Upper lobe of left lung (tissue), 6 donors: ENCODE results near the gene B3GALT5. TPM values are rescaled to one million over a fixed set of nuclear protein-coding genes. Genes with fewer than 3 reads are reported as not detected.
A peak's percentile ranks its signal among the peaks of the same experiment; 100 is the strongest.

Experiments
- ATAC-seq, 2 donors: fragments of 200-7000 bp; cut with Tn5 transposase; one replicate each; pipeline ENCODE4 v1.9.1; 2022; ENCODE audit warnings: mild to moderate bottlenecking in 2 of 2, moderate library complexity in 2 of 2; ENCODE audit not compliant: low FRiP score in 2 of 2
- DNase-seq, 2 donors: peaks; one replicate each; pipeline ENCODE4 v3.0.0-alpha.2; 2019 to 2020
- H3K27ac ChIP-seq, 4 donors: fragments of 200-600 bp; sonication (generic); one replicate each; pipeline ENCODE4 v1.5.1; 2016 to 2019
- H3K27me3 ChIP-seq, 4 donors: fragments of 200-600 bp; sonication (generic); one replicate each; pipeline ENCODE4 v1.5.1; 2017 to 2019
- H3K36me3 ChIP-seq, 4 donors: fragments of 200-600 bp; sonication (generic); one replicate each; pipeline ENCODE4 v1.5.1; 2016 to 2019
- H3K4me1 ChIP-seq, 4 donors: fragments of 200-600 bp; sonication (generic); one replicate each; pipeline ENCODE4 v1.5.1; 2018 to 2019
- H3K4me3 ChIP-seq, 4 donors: fragments of 200-600 bp; sonication (generic); one replicate each; pipeline ENCODE4 v1.5.1; 2017 to 2019; ENCODE audit warnings: mild to moderate bottlenecking in 2 of 4, moderate library complexity in 1 of 4
- H3K9me3 ChIP-seq, 4 donors: fragments of 200-600 bp; sonication (generic); one replicate each; pipeline ENCODE4 v1.5.1; 2018 to 2019
- EP300 ChIP-seq, 4 donors: sonication (generic); formaldehyde crosslinking; IDR thresholded peaks; one replicate each; pipeline ENCODE4 v1.5.1; 2017; ENCODE audit warnings: antibody characterized with exemption in 4 of 4, control low read depth in 2 of 4
- POLR2A ChIP-seq, 4 donors: fragments of 450-650 bp; IDR thresholded peaks; one replicate each; pipeline ENCODE4 v1.5.1; 2016 to 2017; ENCODE audit warnings: antibody characterized with exemption in 4 of 4, mild to moderate bottlenecking in 2 of 4
- POLR2AphosphoS5 ChIP-seq, 2 donors: sonication (generic); formaldehyde crosslinking; IDR thresholded peaks; one replicate each; pipeline ENCODE4 v1.5.1; 2017; ENCODE audit warnings: antibody characterized with exemption in 2 of 2
- WGBS, 2 donors: methylation state at CpG; one replicate each; pipeline ENCODE4 v1.1.5; 2017 to 2018; 5-methylcytosine and 5-hydroxymethylcytosine counted together
- total RNA-seq, 6 donors: library from RNA; depleted of rRNA in 4 of 6; stranded (reverse); fragments of >200 nt in 4 of 6; gene quantifications; one replicate each; pipeline versions ENCODE4 v1.1.0 to v1.2.1, GENCODE V29; 2016 to 2021
- TF ChIP-seq, protein P1 (sequence below), 6 experiments: fragments of 450-650 bp in 4 of 6; fragments of 200-600 bp in 2 of 6; sonication (generic) in 2 of 6; IDR thresholded peaks; one replicate each; pipeline ENCODE4 v1.5.1; 2016 to 2019; ENCODE audit warnings: antibody characterized with exemption in 6 of 6
- donor health status: DM: no; HTN: no; CAD: no; lungs with moderate emphysema.
- donor health status: DM: no; HTN: yes; CAD: no; lungs with severe emphysema.

B3GALT5 gene
- total RNA-seq, 6 donors from 2014 or later: under 0.01 to 0.71 (median 0.09) TPM; not detected in 1

DNA sequence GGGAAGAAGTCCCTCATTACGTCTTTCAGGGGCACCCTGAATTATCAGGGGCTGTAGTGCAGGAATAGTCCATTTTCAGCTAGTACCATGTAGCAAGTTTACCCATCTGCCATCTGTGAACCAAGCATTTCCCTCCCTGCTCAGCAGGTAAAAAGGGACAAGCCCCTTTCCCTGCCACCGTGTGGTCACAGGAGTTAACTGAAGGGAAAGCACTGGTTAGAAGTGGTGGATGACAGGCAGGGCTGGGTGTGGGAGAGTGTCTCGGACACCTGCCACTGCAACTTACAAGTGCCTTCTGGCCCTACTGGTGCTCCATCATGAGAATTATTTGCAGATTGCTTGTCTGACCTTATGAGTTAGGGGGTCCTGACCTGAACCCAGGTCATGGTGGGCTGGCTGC lies 100.2 kb downstream of the B3GALT5 start:
- no peak for ATAC-seq
- H3K9me3 ChIP-seq: no peaks in the 10 kb centered on the region
- no peaks in the 10 kb centered on the region for H3K27me3 ChIP-seq
- H3K36me3 ChIP-seq: no peaks in the 10 kb centered on the region
- DNase-seq: no peak
- no peaks in the 10 kb centered on the region for H3K4me1 ChIP-seq
- TF ChIP-seq EP300 (IDR thresholded peaks at IDR 0.05) (no peak), POLR2AphosphoS5 (IDR thresholded peaks at IDR 0.05) (no peak), POLR2A (IDR thresholded peaks at IDR 0.05) (no peak)
- TF ChIP-seq, protein P1, sequence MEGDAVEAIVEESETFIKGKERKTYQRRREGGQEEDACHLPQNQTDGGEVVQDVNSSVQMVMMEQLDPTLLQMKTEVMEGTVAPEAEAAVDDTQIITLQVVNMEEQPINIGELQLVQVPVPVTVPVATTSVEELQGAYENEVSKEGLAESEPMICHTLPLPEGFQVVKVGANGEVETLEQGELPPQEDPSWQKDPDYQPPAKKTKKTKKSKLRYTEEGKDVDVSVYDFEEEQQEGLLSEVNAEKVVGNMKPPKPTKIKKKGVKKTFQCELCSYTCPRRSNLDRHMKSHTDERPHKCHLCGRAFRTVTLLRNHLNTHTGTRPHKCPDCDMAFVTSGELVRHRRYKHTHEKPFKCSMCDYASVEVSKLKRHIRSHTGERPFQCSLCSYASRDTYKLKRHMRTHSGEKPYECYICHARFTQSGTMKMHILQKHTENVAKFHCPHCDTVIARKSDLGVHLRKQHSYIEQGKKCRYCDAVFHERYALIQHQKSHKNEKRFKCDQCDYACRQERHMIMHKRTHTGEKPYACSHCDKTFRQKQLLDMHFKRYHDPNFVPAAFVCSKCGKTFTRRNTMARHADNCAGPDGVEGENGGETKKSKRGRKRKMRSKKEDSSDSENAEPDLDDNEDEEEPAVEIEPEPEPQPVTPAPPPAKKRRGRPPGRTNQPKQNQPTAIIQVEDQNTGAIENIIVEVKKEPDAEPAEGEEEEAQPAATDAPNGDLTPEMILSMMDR (IDR thresholded peaks at IDR 0.05): no peak
- no peak overlapping the region for H3K27ac ChIP-seq
- H3K4me3 ChIP-seq: no peak overlapping the region
- 63 to 68% methylated on average over 3 of the region's 3 CpGs for WGBS, 2 donors

DNA sequence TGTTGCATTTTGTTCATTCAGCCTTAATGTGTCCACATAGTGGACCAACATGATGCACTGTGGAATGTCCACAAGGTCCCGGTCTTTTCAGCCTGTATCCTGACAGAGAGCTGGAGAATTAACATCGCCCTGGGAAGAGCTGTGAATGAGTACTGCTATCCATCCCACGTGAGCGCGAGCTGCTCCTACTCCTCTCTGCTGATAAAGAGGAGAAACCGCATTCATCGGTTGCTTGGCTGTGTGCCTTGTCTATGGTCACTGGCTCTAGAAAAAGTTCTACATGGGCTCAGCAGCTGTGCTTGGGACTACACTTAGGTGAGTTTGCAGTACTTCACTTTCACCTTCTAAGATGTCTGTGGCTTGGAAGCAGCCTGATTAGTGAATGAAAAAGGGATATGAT lies 101.2 kb downstream of the B3GALT5 start:
- H3K9me3 ChIP-seq: no peaks in the 10 kb centered on the region
- WGBS, 2 donors: 94 to 95% methylated on average over 7 of the region's 7 CpGs

DNA sequence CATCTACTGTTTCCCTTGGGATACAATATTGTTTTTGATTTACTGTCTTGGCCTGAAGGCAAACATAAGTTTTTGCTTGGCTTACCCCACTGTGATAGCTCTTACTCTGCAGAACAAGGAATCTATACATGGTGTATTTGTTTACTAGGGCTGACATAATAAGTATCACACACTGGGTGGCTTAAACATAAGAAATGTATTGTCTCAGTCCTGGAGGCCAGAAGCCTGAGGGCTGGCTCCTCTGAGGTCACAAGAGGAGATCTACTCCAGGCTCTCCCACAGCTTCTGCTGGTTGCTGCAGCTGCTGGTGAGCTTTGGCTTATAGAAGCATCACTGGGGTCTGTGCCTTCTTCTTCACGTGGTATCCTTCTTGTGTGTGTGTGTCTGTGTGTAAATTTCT lies 101.6 kb downstream of the B3GALT5 start:
- TF ChIP-seq, protein P1 (IDR thresholded peaks at IDR 0.05): no peak
- TF ChIP-seq EP300 (IDR thresholded peaks at IDR 0.05) (no peak), POLR2A (IDR thresholded peaks at IDR 0.05) (no peak), POLR2AphosphoS5 (IDR thresholded peaks at IDR 0.05) (no peak)
- no peak for DNase-seq
- Histone ChIP-seq H3K27me3 (no peaks in the 10 kb centered on the region), H3K4me3 (no peak overlapping the region), H3K4me1 (no peaks in the 10 kb centered on the region), H3K9me3 (no peaks in the 10 kb centered on the region), H3K27ac (no peak overlapping the region), H3K36me3 (no peaks in the 10 kb centered on the region)
- ATAC-seq: no peak
- 86 to 94% methylated on average over 1 of the region's 1 CpG for WGBS, 2 donors

More for the DNA sequence above, 101.2 kb downstream of the B3GALT5 start:
- H3K4me3 ChIP-seq: no peak overlapping the region
- TF ChIP-seq, protein P1 (IDR thresholded peaks at IDR 0.05): no peak
- TF ChIP-seq EP300 (IDR thresholded peaks at IDR 0.05) (no peak), POLR2A (IDR thresholded peaks at IDR 0.05) (no peak), POLR2AphosphoS5 (IDR thresholded peaks at IDR 0.05) (no peak)
- ATAC-seq (no peak), DNase-seq (no peak)
- no peaks in the 10 kb centered on the region for H3K4me1 ChIP-seq
- H3K27me3 ChIP-seq: no peaks in the 10 kb centered on the region
- H3K27ac ChIP-seq: no peak overlapping the region
- no peaks in the 10 kb centered on the region for H3K36me3 ChIP-seq

DNA sequence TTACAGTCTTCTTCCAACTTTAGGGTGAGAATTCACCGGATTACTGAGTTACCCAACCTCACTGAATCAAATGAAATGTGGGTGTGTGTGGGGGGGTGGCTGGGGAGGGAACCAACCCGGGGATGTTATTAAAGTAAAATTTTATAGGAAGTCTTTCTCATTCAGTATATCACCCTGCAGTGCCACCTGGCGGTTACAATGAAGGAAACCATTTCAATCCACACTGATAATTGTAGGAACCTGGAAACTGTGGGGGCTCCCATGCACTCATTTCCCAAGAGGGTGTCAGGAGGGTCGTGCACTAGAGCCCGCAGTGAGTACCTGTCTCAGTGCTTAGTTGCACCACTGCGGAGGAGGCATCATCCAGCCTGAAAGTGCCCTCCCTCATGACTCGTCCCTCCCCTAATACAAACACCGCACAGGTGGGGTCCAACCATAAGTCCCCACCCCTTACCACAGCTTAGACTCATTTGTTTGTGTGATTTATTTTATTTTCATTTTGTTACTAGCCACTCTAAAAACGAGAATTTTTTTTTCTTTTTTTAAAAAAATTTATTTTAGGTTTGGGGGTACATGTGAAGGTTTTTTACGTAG lies 103.2 kb downstream of the B3GALT5 start:
- peak in 1 of 2 donors; percentile 32 for DNase-seq
- H3K9me3 ChIP-seq: no peaks in the 10 kb centered on the region
- 33 to 37% methylated on average over 10 of the region's 10 CpGs for WGBS, 2 donors
- no peaks in the 10 kb centered on the region for H3K36me3 ChIP-seq
- no peaks in the 10 kb centered on the region for H3K4me1 ChIP-seq
- H3K27ac ChIP-seq: no peak overlapping the region
- no peak overlapping the region for H3K4me3 ChIP-seq
- peak in 1 of 2 donors; percentile 65 for ATAC-seq
- TF ChIP-seq, protein P1 (IDR thresholded peaks at IDR 0.05): peak in 5 of 6 experiments; percentile 42 to 64 (median 54)
- no peak for TF ChIP-seq POLR2A (IDR thresholded peaks at IDR 0.05)
- H3K27me3 ChIP-seq: no peaks in the 10 kb centered on the region

DNA sequence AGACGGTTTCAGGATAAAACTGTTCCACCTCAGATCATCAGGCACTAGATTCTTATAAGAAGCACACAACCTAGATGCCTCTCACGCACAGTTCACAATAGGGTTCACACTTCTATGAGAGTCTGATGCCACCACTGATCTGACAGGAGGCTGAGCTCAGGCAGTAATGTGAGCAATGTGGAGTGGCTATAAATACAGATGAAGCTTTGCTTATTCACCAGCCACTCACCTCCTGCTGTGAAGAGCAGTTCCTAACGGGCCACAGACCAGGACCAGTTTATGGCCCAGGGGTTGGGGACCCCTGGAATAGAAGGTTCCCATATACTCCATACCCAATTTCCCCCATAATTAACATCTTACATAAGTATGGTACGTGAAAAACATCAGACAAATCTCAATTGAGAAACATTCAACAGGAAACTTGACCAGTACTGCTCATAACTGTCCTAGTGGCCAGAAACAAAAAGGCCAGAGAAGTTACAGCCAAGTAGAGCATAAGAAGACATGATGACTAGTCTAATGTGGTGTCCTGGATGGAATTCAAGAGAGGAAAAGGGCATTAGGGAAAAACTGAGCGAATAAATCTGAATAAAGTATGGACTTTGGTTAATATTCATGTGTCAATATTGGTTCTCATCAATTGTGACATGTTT lies 107.5 kb downstream of the B3GALT5 start:
- Histone ChIP-seq H3K27me3 (no peaks in the 10 kb centered on the region), H3K27ac (no peak overlapping the region), H3K4me3 (no peak overlapping the region), H3K9me3 (no peaks in the 10 kb centered on the region), H3K36me3 (no peaks in the 10 kb centered on the region), H3K4me1 (no peaks in the 10 kb centered on the region)
- TF ChIP-seq POLR2AphosphoS5 (IDR thresholded peaks at IDR 0.05): no peak
- TF ChIP-seq, protein P1 (IDR thresholded peaks at IDR 0.05): no peak
- TF ChIP-seq EP300 (IDR thresholded peaks at IDR 0.05): no peak
- no peak for TF ChIP-seq POLR2A (IDR thresholded peaks at IDR 0.05)
- no peak for DNase-seq
- no peak for ATAC-seq
- WGBS, 2 donors: 83 to 85% methylated on average over 5 of the region's 5 CpGs
